Fibroblast of pulmonary artery (primary cell): Measurements from ENCODE around the gene BBS10.
"Not testable (repeated sequence)": the region's sequence is repeated elsewhere in the genome, so short reads cannot be mapped to it uniquely, and the experiment has no call there.

Source experiments
- DNase-seq: peaks from one replicate; pipeline ENCODE4 v3.0.0-alpha.2; 2010; ENCODE audit warnings: low read depth
- H3K4me3 ChIP-seq: replicated peaks from 2 replicates; pipeline ENCODE4 v1.5.1; 2011; ENCODE audit warnings: low read depth, mild to moderate bottlenecking, control low read depth, low read length, moderate library complexity
- CTCF ChIP-seq: IDR thresholded peaks from 2 replicates; pipeline ENCODE4 v1.5.1; 2011; ENCODE audit warnings: mild to moderate bottlenecking, control low read depth, low read length, inconsistent platforms; ENCODE audit errors: missing control alignments

The BBS10 gene

GRCh38 chr12:76337583-76337982 is 10.6 kb downstream of the BBS10 start:
- no peak overlapping the region for H3K4me3 ChIP-seq
- TF ChIP-seq CTCF, result no peak
- DNase-seq, result peak; percentile 91

GRCh38 chr12:76332606-76333005 is 15.6 kb downstream of the BBS10 start:
- DNase-seq, result no peak
- TF ChIP-seq CTCF, result no peak
- H3K4me3 ChIP-seq, result no peak overlapping the region

- DNase-seq, result no peak
- TF ChIP-seq CTCF, result no peak
- no peak overlapping the region for H3K4me3 ChIP-seq
Observed at GRCh38 chr12:76329606-76330005, 18.6 kb downstream of the BBS10 start.

GRCh38 chr12:76329159-76329558 is 19.1 kb downstream of the BBS10 start:
- no peak overlapping the region for H3K4me3 ChIP-seq
- TF ChIP-seq CTCF, result no peak
- DNase-seq, result peak; percentile 88

- DNase-seq, H3K4me3 ChIP-seq: not testable (repeated sequence)
Observed at GRCh38 chr12:76319595-76320319, 28.5 kb downstream of the BBS10 start.

- TF ChIP-seq CTCF, result no peak
- H3K4me3 ChIP-seq, result no peak overlapping the region
- no peak for DNase-seq
Observed at GRCh38 chr12:76318773-76319594, 29.2 kb downstream of the BBS10 start.

GRCh38 chr12:76317976-76318375 is 30.2 kb downstream of the BBS10 start:
- TF ChIP-seq CTCF, result no peak
- no peak overlapping the region for H3K4me3 ChIP-seq
- no peak for DNase-seq
